ENCODE data around the gene CNGB1. TPM values are rescaled to one million over a fixed set of nuclear protein-coding genes. Genes with fewer than 3 reads are reported as not detected.

CNGB1 gene
- total and polyA plus RNA-seq, 2 donors (not counting 1 experiment from before 2014, with no cell fraction given) = not detected

- Histone ChIP-seq H4K20me1 (ENCODE audit: control insufficient read depth, extremely low read depth, insufficient read depth, low read length) (no peaks in the 10 kb centered on the region), H3K9me3 (ENCODE audit: control insufficient read depth, insufficient read depth, low read depth, low read length) (no peaks in the 10 kb centered on the region), H3K4me2 (ENCODE audit: extremely low read depth, insufficient read depth, low read length) (no peak overlapping the region), H3K79me2 (ENCODE audit: control insufficient read depth, insufficient read depth, low read length) (no peaks in the 10 kb centered on the region), H3K27ac (ENCODE audit: insufficient read depth, low read length) (no peak overlapping the region), H3K36me3 (ENCODE audit: control insufficient read depth, insufficient read depth, low read length) (no peaks in the 10 kb centered on the region), H3K4me1 (ENCODE audit: control insufficient read depth, extremely low read depth, insufficient read depth, low read length) (no peaks in the 10 kb centered on the region), H3K27me3 (ENCODE audit: control insufficient read depth, insufficient read depth, low read length) (peaks cover 5% of the 10 kb centered on the region), H3K4me3 (replicated peaks in 1 of 4; ENCODE audit: control extremely low read depth in 1 of 4, insufficient read depth in 1 of 4, low read depth in 3 of 4, low read length in 4 of 4) (no peak overlapping the region), H2AFZ (ENCODE audit: low read length) (no peak overlapping the region), H3K9ac (ENCODE audit: insufficient read depth, low read length) (no peak overlapping the region)
- DNase-seq (ENCODE audit: low read depth in 2 of 2) = no peak
- no peak for TF ChIP-seq EZH2 (IDR thresholded peaks at IDR 0.05; ENCODE audit: low read length, missing control alignments)
- TF ChIP-seq, protein P1, sequence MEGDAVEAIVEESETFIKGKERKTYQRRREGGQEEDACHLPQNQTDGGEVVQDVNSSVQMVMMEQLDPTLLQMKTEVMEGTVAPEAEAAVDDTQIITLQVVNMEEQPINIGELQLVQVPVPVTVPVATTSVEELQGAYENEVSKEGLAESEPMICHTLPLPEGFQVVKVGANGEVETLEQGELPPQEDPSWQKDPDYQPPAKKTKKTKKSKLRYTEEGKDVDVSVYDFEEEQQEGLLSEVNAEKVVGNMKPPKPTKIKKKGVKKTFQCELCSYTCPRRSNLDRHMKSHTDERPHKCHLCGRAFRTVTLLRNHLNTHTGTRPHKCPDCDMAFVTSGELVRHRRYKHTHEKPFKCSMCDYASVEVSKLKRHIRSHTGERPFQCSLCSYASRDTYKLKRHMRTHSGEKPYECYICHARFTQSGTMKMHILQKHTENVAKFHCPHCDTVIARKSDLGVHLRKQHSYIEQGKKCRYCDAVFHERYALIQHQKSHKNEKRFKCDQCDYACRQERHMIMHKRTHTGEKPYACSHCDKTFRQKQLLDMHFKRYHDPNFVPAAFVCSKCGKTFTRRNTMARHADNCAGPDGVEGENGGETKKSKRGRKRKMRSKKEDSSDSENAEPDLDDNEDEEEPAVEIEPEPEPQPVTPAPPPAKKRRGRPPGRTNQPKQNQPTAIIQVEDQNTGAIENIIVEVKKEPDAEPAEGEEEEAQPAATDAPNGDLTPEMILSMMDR (conservative IDR thresholded peaks at IDR 0.05 in 1 of 2, IDR thresholded peaks at IDR 0.05 in 1 of 2; ENCODE audit: low read depth in 1 of 2, low read length in 2 of 2) = no peak
These were observed 127.5 kb downstream of the CNGB1 start for GRCh38 chr16:57843400-57843799.

GRCh38 chr16:57842601-57843000 is 128.3 kb downstream of the CNGB1 start:
- Histone ChIP-seq H3K9me3 (ENCODE audit: control insufficient read depth, insufficient read depth, low read depth, low read length) (no peaks in the 10 kb centered on the region), H3K4me1 (ENCODE audit: control insufficient read depth, extremely low read depth, insufficient read depth, low read length) (no peaks in the 10 kb centered on the region), H2AFZ (ENCODE audit: low read length) (no peak overlapping the region), H3K4me2 (ENCODE audit: extremely low read depth, insufficient read depth, low read length) (no peak overlapping the region), H4K20me1 (ENCODE audit: control insufficient read depth, extremely low read depth, insufficient read depth, low read length) (no peaks in the 10 kb centered on the region), H3K36me3 (ENCODE audit: control insufficient read depth, insufficient read depth, low read length) (no peaks in the 10 kb centered on the region), H3K4me3 (replicated peaks in 1 of 4; ENCODE audit: control extremely low read depth in 1 of 4, insufficient read depth in 1 of 4, low read depth in 3 of 4, low read length in 4 of 4) (no peak overlapping the region), H3K27me3 (ENCODE audit: control insufficient read depth, insufficient read depth, low read length) (peaks cover 5% of the 10 kb centered on the region), H3K79me2 (ENCODE audit: control insufficient read depth, insufficient read depth, low read length) (no peaks in the 10 kb centered on the region), H3K9ac (ENCODE audit: insufficient read depth, low read length) (no peak overlapping the region), H3K27ac (ENCODE audit: insufficient read depth, low read length) (no peak overlapping the region)
- no peak for TF ChIP-seq EZH2 (IDR thresholded peaks at IDR 0.05; ENCODE audit: low read length, missing control alignments)
- TF ChIP-seq, protein P1 (conservative IDR thresholded peaks at IDR 0.05 in 1 of 2, IDR thresholded peaks at IDR 0.05 in 1 of 2; ENCODE audit: low read depth in 1 of 2, low read length in 2 of 2) = no peak
- DNase-seq (ENCODE audit: low read depth in 2 of 2) = peak in 1 of 2 donors; percentile 36

DNA sequence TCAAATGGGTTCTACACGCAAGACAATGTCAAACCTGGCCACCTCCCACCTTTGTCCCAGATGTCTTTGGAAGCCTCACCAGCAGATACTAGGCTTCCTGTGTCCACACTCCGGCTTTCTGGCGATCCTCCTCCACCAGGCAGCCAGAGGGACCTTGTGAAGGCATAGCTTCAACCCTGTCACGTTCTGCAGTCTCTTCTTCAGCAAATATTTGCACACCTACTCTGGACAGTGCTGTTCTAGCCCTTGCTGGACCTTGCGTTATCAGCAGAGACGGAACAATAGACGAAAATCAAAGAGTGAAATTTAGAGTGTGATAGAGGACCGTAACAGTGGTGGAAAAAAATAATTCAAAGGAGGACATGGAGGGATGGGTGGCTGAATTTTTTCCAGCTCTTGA is 130.1 kb downstream of the CNGB1 start:
- no peak overlapping the region for H3K4me2 ChIP-seq (ENCODE audit: extremely low read depth, insufficient read depth, low read length)

More for the DNA sequence above, 130.1 kb downstream of the CNGB1 start:
- Histone ChIP-seq H2AFZ (ENCODE audit: low read length) (no peak overlapping the region), H3K4me3 (replicated peaks in 1 of 4; ENCODE audit: control extremely low read depth in 1 of 4, insufficient read depth in 1 of 4, low read depth in 3 of 4, low read length in 4 of 4) (no peak overlapping the region), H3K4me1 (ENCODE audit: control insufficient read depth, extremely low read depth, insufficient read depth, low read length) (no peaks in the 10 kb centered on the region), H3K36me3 (ENCODE audit: control insufficient read depth, insufficient read depth, low read length) (no peaks in the 10 kb centered on the region), H3K79me2 (ENCODE audit: control insufficient read depth, insufficient read depth, low read length) (no peaks in the 10 kb centered on the region), H3K9ac (ENCODE audit: insufficient read depth, low read length) (no peak overlapping the region), H4K20me1 (ENCODE audit: control insufficient read depth, extremely low read depth, insufficient read depth, low read length) (no peaks in the 10 kb centered on the region), H3K9me3 (ENCODE audit: control insufficient read depth, insufficient read depth, low read depth, low read length) (no peaks in the 10 kb centered on the region), H3K27ac (ENCODE audit: insufficient read depth, low read length) (no peak overlapping the region), H3K27me3 (ENCODE audit: control insufficient read depth, insufficient read depth, low read length) (peaks cover 7% of the 10 kb centered on the region)
- no peak for DNase-seq (ENCODE audit: low read depth in 2 of 2)
- TF ChIP-seq, protein P1 (conservative IDR thresholded peaks at IDR 0.05 in 1 of 2, IDR thresholded peaks at IDR 0.05 in 1 of 2; ENCODE audit: low read depth in 1 of 2, low read length in 2 of 2) = no peak
- no peak for TF ChIP-seq EZH2 (IDR thresholded peaks at IDR 0.05; ENCODE audit: low read length, missing control alignments)

All from fibroblast of lung (primary cell).